Measurements from ENCODE around the gene UTP20.

Gene UTP20

GRCh38 chr12:101277443-101277842 is 2.5 kb upstream of the UTP20 start:
- Histone ChIP-seq H4K20me1 (ENCODE audit: insufficient read depth) (no peaks in the 10 kb centered on the region), H3K4me3 (IDR thresholded peaks at IDR 0.05; ENCODE audit: insufficient read depth, low read depth, low read length) (no peak overlapping the region), H3K79me2 (ENCODE audit: insufficient read depth, low read depth) (peaks cover 17% of the 10 kb centered on the region; the same call in 1 of the 2 replicates), H3K36me3 (ENCODE audit: insufficient read depth) (no peaks in the 10 kb centered on the region), H3K4me1 (ENCODE audit: low read depth, poor library complexity, severe bottlenecking) (peaks cover 11% of the 10 kb centered on the region), H2AFZ (ENCODE audit: low read depth) (no peak overlapping the region), H3K27me3 (ENCODE audit: insufficient read depth, low read depth) (no peaks in the 10 kb centered on the region), H3K4me2 (no peak overlapping the region), H3K9ac (no peak overlapping the region), H3K27ac (no peak overlapping the region)
- TF ChIP-seq CTCF (conservative IDR thresholded peaks at IDR 0.05; ENCODE audit: low read depth, low read length) = no peak

GRCh38 chr12:101287357-101287756 is 7.5 kb downstream of the UTP20 start:
- Histone ChIP-seq H3K27me3 (ENCODE audit: insufficient read depth, low read depth) (no peaks in the 10 kb centered on the region), H4K20me1 (ENCODE audit: insufficient read depth) (no peaks in the 10 kb centered on the region), H2AFZ (ENCODE audit: low read depth) (no peak overlapping the region), H3K4me3 (IDR thresholded peaks at IDR 0.05; ENCODE audit: insufficient read depth, low read depth, low read length) (no peak overlapping the region), H3K9ac (no peak overlapping the region), H3K36me3 (ENCODE audit: insufficient read depth) (peaks cover 3% of the 10 kb centered on the region; the same call in 1 of the 2 replicates), H3K4me1 (ENCODE audit: low read depth, poor library complexity, severe bottlenecking) (no peaks in the 10 kb centered on the region), H3K79me2 (ENCODE audit: insufficient read depth, low read depth) (no peaks in the 10 kb centered on the region), H3K27ac (no peak overlapping the region), H3K4me2 (no peak overlapping the region)
- TF ChIP-seq CTCF (conservative IDR thresholded peaks at IDR 0.05; ENCODE audit: low read depth, low read length) = no peak

GRCh38 chr12:101297661-101298060 is 17.8 kb downstream of the UTP20 start:
- no peaks in the 10 kb centered on the region for H3K36me3 ChIP-seq (ENCODE audit: insufficient read depth)
- no peak overlapping the region for H3K9ac ChIP-seq
- H3K4me2 ChIP-seq = no peak overlapping the region
- no peak overlapping the region for H2AFZ ChIP-seq (ENCODE audit: low read depth)
- H3K27ac ChIP-seq = no peak overlapping the region
- no peaks in the 10 kb centered on the region for H3K4me1 ChIP-seq (ENCODE audit: low read depth, poor library complexity, severe bottlenecking)
- H3K79me2 ChIP-seq (ENCODE audit: insufficient read depth, low read depth) = no peaks in the 10 kb centered on the region
- H3K4me3 ChIP-seq (IDR thresholded peaks at IDR 0.05; ENCODE audit: insufficient read depth, low read depth, low read length) = no peak overlapping the region
- no peaks in the 10 kb centered on the region for H3K27me3 ChIP-seq (ENCODE audit: insufficient read depth, low read depth)
- TF ChIP-seq CTCF (conservative IDR thresholded peaks at IDR 0.05; ENCODE audit: low read depth, low read length) = no peak
- H4K20me1 ChIP-seq (ENCODE audit: insufficient read depth) = no peaks in the 10 kb centered on the region

- H3K4me1 ChIP-seq (ENCODE audit: low read depth, poor library complexity, severe bottlenecking) = no peaks in the 10 kb centered on the region
- H3K4me2 ChIP-seq = no peak overlapping the region
- H3K79me2 ChIP-seq (ENCODE audit: insufficient read depth, low read depth) = no peaks in the 10 kb centered on the region
- H3K27me3 ChIP-seq (ENCODE audit: insufficient read depth, low read depth) = no peaks in the 10 kb centered on the region
- TF ChIP-seq CTCF (conservative IDR thresholded peaks at IDR 0.05; ENCODE audit: low read depth, low read length) = no peak
- H4K20me1 ChIP-seq (ENCODE audit: insufficient read depth) = no peaks in the 10 kb centered on the region
- H2AFZ ChIP-seq (ENCODE audit: low read depth) = no peak overlapping the region
- H3K36me3 ChIP-seq (ENCODE audit: insufficient read depth) = no peaks in the 10 kb centered on the region
- H3K9ac ChIP-seq = no peak overlapping the region
- H3K27ac ChIP-seq = no peak overlapping the region
- no peak overlapping the region for H3K4me3 ChIP-seq (IDR thresholded peaks at IDR 0.05; ENCODE audit: insufficient read depth, low read depth, low read length)
Measured at GRCh38 chr12:101298426-101298825, 18.5 kb downstream of the UTP20 start.

Data from KMS-11 (cell line).